ENCODE measurements around the gene RNF223. TPM values are rescaled to one million over a fixed set of nuclear protein-coding genes. Genes with fewer than 3 reads are reported as not detected.

RNF223 gene
- total RNA-seq, 1 experiment from 2014 or later = 6.3 TPM

GRCh38 chr1:1112237-1112985, 38.3 kb upstream of the RNF223 start:
- no peaks in the 10 kb centered on the region for H4K20me1 ChIP-seq (ENCODE audit: insufficient read depth)
- peaks cover 0 to 10% of the 10 kb centered on the region in 2 experiments; a peak in 2 of 4 replicates for H3K36me3 ChIP-seq (ENCODE audit: control insufficient read depth in 1 of 2, insufficient read depth in 2 of 2, low read length in 2 of 2)
- intact Hi-C loops (cut with micrococcal nuclease) = no loop called here
- DNase-seq (ENCODE audit: low read depth, low spot score) (no peak), ATAC-seq (no peak)
- no peak overlapping the region for H2AFZ ChIP-seq (ENCODE audit: low read depth, low read length, poor library complexity, severe bottlenecking)
- RAD21 ChIA-PET (ENCODE audit: low non-redundant PET in 1 of 2, low total read pairs in 2 of 2, uncharacterized antibody in 2 of 2, unreplicated experiment in 2 of 2) = no interaction called here
- no peak overlapping the region for H3K4me3 ChIP-seq (replicated peaks in 1 of 2; ENCODE audit: low read depth in 1 of 2, low read length in 2 of 2)
- H3K79me2 ChIP-seq (ENCODE audit: insufficient read depth, low read length) = peaks cover 59% of the 10 kb centered on the region
- no TSS peak for BruUV-seq (replicated peaks)
- POLR2A ChIA-PET = no interaction called here
- no peak overlapping the region for H3K9ac ChIP-seq (ENCODE audit: low read length)
- no peaks in the 10 kb centered on the region for H3K9me3 ChIP-seq (ENCODE audit: control insufficient read depth in 1 of 2, insufficient read depth in 1 of 2, low read depth in 1 of 2, low read length in 2 of 2)
- CTCF ChIA-PET = no interaction called here
- H3K4me2 ChIP-seq (ENCODE audit: low read length) = no peak overlapping the region
- H3K27ac ChIP-seq (ENCODE audit: low read depth, low read length) = no peak overlapping the region
- no peaks in the 10 kb centered on the region for H3K9me2 ChIP-seq (ENCODE audit: insufficient read depth)
- peaks cover 3 to 9% of the 10 kb centered on the region in 2 experiments; a peak in 3 of 4 replicates for H3K4me1 ChIP-seq (ENCODE audit: control insufficient read depth in 1 of 2, insufficient read depth in 2 of 2, low read length in 2 of 2)
- no peaks in the 10 kb centered on the region for H3K27me3 ChIP-seq (ENCODE audit: insufficient read depth, low read length)
- no peak for TF ChIP-seq MAX (IDR thresholded peaks at IDR 0.05)
- TF ChIP-seq SIN3A (IDR thresholded peaks at IDR 0.05; ENCODE audit: low read depth) = no peak

- peaks cover 3 to 9% of the 10 kb centered on the region in 2 experiments; a peak in 3 of 4 replicates for H3K4me1 ChIP-seq (ENCODE audit: control insufficient read depth in 1 of 2, insufficient read depth in 2 of 2, low read length in 2 of 2)
- no peak overlapping the region for H2AFZ ChIP-seq (ENCODE audit: low read depth, low read length, poor library complexity, severe bottlenecking)
- ATAC-seq = no peak
- RAD21 ChIA-PET (ENCODE audit: low non-redundant PET in 1 of 2, low total read pairs in 2 of 2, uncharacterized antibody in 2 of 2, unreplicated experiment in 2 of 2) = no interaction called here
- peaks cover 0 to 10% of the 10 kb centered on the region in 2 experiments; a peak in 2 of 4 replicates for H3K36me3 ChIP-seq (ENCODE audit: control insufficient read depth in 1 of 2, insufficient read depth in 2 of 2, low read length in 2 of 2)
- CTCF ChIA-PET = no interaction called here
- H3K27me3 ChIP-seq (ENCODE audit: insufficient read depth, low read length) = no peaks in the 10 kb centered on the region
- peaks cover 65% of the 10 kb centered on the region for H3K79me2 ChIP-seq (ENCODE audit: insufficient read depth, low read length)
- no peak overlapping the region for H3K9ac ChIP-seq (ENCODE audit: low read length)
- POLR2A ChIA-PET = no interaction called here
- no peak overlapping the region for H3K4me3 ChIP-seq (replicated peaks in 1 of 2; ENCODE audit: low read depth in 1 of 2, low read length in 2 of 2)
- H4K20me1 ChIP-seq (ENCODE audit: insufficient read depth) = no peaks in the 10 kb centered on the region
- no peaks in the 10 kb centered on the region for H3K9me2 ChIP-seq (ENCODE audit: insufficient read depth)
- no peak overlapping the region for H3K27ac ChIP-seq (ENCODE audit: low read depth, low read length)
- intact Hi-C loops (cut with micrococcal nuclease) = no loop called here
- DNase-seq (ENCODE audit: low read depth, low spot score) = no peak
- H3K9me3 ChIP-seq (ENCODE audit: control insufficient read depth in 1 of 2, insufficient read depth in 1 of 2, low read depth in 1 of 2, low read length in 2 of 2) = no peaks in the 10 kb centered on the region
- no TSS peak for BruUV-seq (replicated peaks)
- no peak overlapping the region for H3K4me2 ChIP-seq (ENCODE audit: low read length)
- no peak for TF ChIP-seq SRF (IDR thresholded peaks at IDR 0.05; ENCODE audit: low read depth)
- no peak for TF ChIP-seq ZFX (IDR thresholded peaks at IDR 0.05)
- no peak for TF ChIP-seq ZBTB33 (IDR thresholded peaks at IDR 0.05; ENCODE audit: extremely low read depth, insufficient replicate concordance, low read length)
- TF ChIP-seq REST (IDR thresholded peaks at IDR 0.05; ENCODE audit: low read depth) = no peak
- no peak for TF ChIP-seq RAD21 (IDR thresholded peaks at IDR 0.05; ENCODE audit: low read depth)
- TF ChIP-seq POLR2AphosphoS5 (IDR thresholded peaks at IDR 0.05; ENCODE audit: low read depth, low read length) = no peak
- TF ChIP-seq FOSL1 (IDR thresholded peaks at IDR 0.05; ENCODE audit: low read depth) = no peak
- TF ChIP-seq EZH2 (IDR thresholded peaks at IDR 0.05) = no peak
- no peak for TF ChIP-seq ELF1 (IDR thresholded peaks at IDR 0.05; ENCODE audit: borderline replicate concordance, low read depth)
- TF ChIP-seq SIN3A (IDR thresholded peaks at IDR 0.05; ENCODE audit: low read depth) = no peak
- TF ChIP-seq SP1 (IDR thresholded peaks at IDR 0.05; ENCODE audit: low read depth) = no peak
- TF ChIP-seq YY1 (IDR thresholded peaks at IDR 0.05; ENCODE audit: extremely low read depth, insufficient replicate concordance, low read depth, low read length) = no peak
Measured at GRCh38 chr1:1111516-1112236, 37.6 kb upstream of the RNF223 start.
